Osteoblast (primary cell): ENCODE results near the gene SLC17A8. TPM values are rescaled to one million over a fixed set of nuclear protein-coding genes. Genes with fewer than 3 reads are reported as not detected.

Experiments used
- DNase-seq: peaks from one replicate; pipeline ENCODE4 v3.0.0; 2011; ENCODE audit warnings: low spot score, mixed read lengths; ENCODE audit not compliant: insufficient read length; ENCODE audit errors: missing footprints
- H2AFZ ChIP-seq: 2 replicates; pipeline ENCODE4 v1.6.0; 2011; ENCODE audit warnings: mild to moderate bottlenecking, low read length
- H3K27ac ChIP-seq: 2 replicates; pipeline ENCODE4 v1.5.1; 2011; ENCODE audit warnings: mild to moderate bottlenecking, low read depth, low read length, moderate library complexity
- H3K27me3 ChIP-seq: 2 replicates; pipeline ENCODE4 v1.6.0; 2012; ENCODE audit warnings: mild to moderate bottlenecking, control low read depth, inconsistent platforms, low read length, moderate library complexity; ENCODE audit not compliant: insufficient read depth
- H3K36me3 ChIP-seq: 2 replicates; pipeline ENCODE4 v1.5.1; 2011; ENCODE audit warnings: mild to moderate bottlenecking, low read length, control low read depth, moderate library complexity; ENCODE audit not compliant: insufficient read depth
- H3K4me1 ChIP-seq: 2 replicates; pipeline ENCODE4 v1.5.1; 2011; ENCODE audit warnings: mild to moderate bottlenecking, low read length, control low read depth, moderate library complexity; ENCODE audit not compliant: insufficient read depth
- H3K4me2 ChIP-seq: 2 replicates; pipeline ENCODE4 v1.6.0; 2011; ENCODE audit warnings: mild to moderate bottlenecking, low read length; ENCODE audit not compliant: insufficient read depth
- H3K4me3 ChIP-seq: fragments of 200-600 bp; sonication (generic); 3 replicates; pipeline ENCODE4 v1.5.1; 2012; ENCODE audit warnings: mild to moderate bottlenecking, low read length, inconsistent platforms; ENCODE audit not compliant: insufficient read depth
- H3K79me2 ChIP-seq: 2 replicates; pipeline ENCODE4 v1.6.0; 2012; ENCODE audit warnings: mild to moderate bottlenecking, low read length, control low read depth, inconsistent platforms; ENCODE audit not compliant: insufficient read depth
- H3K9me3 ChIP-seq: 2 replicates; pipeline ENCODE4 v1.5.1; 2011; ENCODE audit warnings: low read depth, low read length, control low read depth
- H4K20me1 ChIP-seq: 2 replicates; pipeline ENCODE4 v1.6.0; 2012; ENCODE audit warnings: mild to moderate bottlenecking, low read length, control low read depth; ENCODE audit not compliant: insufficient read depth
- total RNA-seq: library from RNA; depleted of rRNA; stranded (reverse); fragments of >200 nt; gene quantifications from 2 replicates; pipeline ENCODE4 v1.2.3, GENCODE V29; 2012
- TF ChIP-seq, protein P1 (sequence below): IDR thresholded peaks from 2 replicates; pipeline ENCODE4 v1.5.1; 2011; ENCODE audit warnings: mild to moderate bottlenecking, low read depth, low read length, moderate library complexity; ENCODE audit errors: extremely low read depth

SLC17A8 gene
- total RNA-seq, 1 donor, result not detected

DNA sequence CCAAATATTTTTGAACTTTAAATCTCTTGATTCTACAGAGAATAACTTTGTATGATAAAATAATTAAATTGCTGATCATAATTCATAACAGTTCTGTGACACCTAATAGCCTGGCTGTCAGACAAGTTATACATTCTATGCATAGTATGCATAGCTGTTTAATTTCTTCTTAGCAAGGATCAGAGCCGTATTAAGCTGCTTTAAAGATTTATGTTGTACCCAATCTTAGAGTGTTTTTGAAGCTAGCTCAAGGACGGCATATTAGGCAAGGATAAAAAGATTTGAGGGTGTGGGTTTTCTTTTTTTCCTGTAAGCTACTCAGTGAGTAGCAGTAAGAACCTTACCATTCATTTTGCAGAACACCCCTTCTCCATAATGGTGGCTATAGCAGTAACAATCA lies 45.9 kb downstream of the SLC17A8 start:
- H3K9me3 ChIP-seq, result no peaks in the 10 kb centered on the region
- no peaks in the 10 kb centered on the region for H3K36me3 ChIP-seq
- no peak overlapping the region for H3K4me2 ChIP-seq
- H3K4me3 ChIP-seq, result no peak overlapping the region
- no peaks in the 10 kb centered on the region for H3K27me3 ChIP-seq
- H4K20me1 ChIP-seq, result no peaks in the 10 kb centered on the region
- no peaks in the 10 kb centered on the region for H3K4me1 ChIP-seq
- H3K79me2 ChIP-seq, result no peaks in the 10 kb centered on the region
- no peak overlapping the region for H3K27ac ChIP-seq
- no peak overlapping the region for H2AFZ ChIP-seq
- DNase-seq, result no peak
- TF ChIP-seq, protein P1, sequence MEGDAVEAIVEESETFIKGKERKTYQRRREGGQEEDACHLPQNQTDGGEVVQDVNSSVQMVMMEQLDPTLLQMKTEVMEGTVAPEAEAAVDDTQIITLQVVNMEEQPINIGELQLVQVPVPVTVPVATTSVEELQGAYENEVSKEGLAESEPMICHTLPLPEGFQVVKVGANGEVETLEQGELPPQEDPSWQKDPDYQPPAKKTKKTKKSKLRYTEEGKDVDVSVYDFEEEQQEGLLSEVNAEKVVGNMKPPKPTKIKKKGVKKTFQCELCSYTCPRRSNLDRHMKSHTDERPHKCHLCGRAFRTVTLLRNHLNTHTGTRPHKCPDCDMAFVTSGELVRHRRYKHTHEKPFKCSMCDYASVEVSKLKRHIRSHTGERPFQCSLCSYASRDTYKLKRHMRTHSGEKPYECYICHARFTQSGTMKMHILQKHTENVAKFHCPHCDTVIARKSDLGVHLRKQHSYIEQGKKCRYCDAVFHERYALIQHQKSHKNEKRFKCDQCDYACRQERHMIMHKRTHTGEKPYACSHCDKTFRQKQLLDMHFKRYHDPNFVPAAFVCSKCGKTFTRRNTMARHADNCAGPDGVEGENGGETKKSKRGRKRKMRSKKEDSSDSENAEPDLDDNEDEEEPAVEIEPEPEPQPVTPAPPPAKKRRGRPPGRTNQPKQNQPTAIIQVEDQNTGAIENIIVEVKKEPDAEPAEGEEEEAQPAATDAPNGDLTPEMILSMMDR, result no peak

DNA sequence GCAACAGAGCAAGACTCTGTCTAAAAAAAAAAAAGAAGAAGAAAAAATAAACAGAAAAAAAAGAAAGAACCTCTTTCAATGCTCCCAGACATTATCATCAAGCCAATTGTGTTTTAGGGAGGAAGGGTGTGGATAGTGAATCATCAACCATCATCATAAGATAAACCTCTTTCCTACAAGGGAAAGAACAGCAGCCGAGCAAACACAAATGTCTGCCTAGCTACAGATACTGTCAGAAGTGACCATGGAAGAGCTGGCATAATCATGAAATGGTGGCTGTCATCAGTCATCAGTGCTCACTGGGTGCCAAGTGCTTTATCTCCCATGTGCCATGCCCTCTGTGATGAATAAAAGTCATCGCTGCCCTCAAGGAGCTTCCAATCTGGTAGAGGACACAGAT lies 46.6 kb downstream of the SLC17A8 start:
- Histone ChIP-seq H4K20me1 (no peaks in the 10 kb centered on the region), H3K9me3 (no peaks in the 10 kb centered on the region), H3K4me3 (no peak overlapping the region), H3K79me2 (no peaks in the 10 kb centered on the region), H3K27me3 (no peaks in the 10 kb centered on the region), H3K4me2 (no peak overlapping the region), H3K36me3 (no peaks in the 10 kb centered on the region), H2AFZ (no peak overlapping the region), H3K4me1 (no peaks in the 10 kb centered on the region), H3K27ac (no peak overlapping the region)
- TF ChIP-seq, protein P1, result no peak
- no peak for DNase-seq

DNA sequence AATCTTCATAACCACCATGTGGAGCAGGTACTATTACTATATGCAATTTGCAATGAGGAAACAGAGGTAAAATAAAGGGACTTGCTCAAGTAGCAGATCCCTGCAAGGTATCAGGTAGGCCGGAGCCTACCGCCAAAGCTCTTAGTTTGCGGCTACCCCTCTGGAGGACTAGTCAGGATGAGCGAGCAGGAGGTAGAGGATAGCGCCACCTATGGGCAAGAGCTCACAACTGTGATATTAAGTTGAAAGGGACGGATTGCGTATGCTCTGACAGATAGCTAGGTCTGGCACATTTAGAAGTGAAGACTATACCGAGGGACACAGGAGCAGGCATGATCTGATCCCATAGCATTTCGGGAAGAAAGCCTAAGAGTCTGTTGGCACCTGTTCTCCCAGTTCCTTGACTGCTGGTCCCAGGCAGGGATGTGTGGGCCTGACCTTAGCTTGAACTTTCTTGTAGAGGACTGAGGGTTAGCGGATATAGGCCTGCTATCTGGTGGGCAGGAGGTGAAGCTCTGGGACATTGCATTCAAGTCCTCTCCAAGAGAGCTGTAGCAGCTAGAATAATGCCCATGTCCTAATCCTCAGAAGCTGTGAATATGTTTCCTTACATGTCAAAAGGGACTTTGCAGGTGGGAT lies 48.0 kb downstream of the SLC17A8 start:
- H2AFZ ChIP-seq, result no peak overlapping the region
- TF ChIP-seq, protein P1, result peak; percentile 74
- H3K4me1 ChIP-seq, result no peaks in the 10 kb centered on the region
- DNase-seq, result no peak
- no peaks in the 10 kb centered on the region for H4K20me1 ChIP-seq
- no peaks in the 10 kb centered on the region for H3K27me3 ChIP-seq
- no peaks in the 10 kb centered on the region for H3K9me3 ChIP-seq
- H3K4me3 ChIP-seq, result no peak overlapping the region
- no peaks in the 10 kb centered on the region for H3K36me3 ChIP-seq
- H3K79me2 ChIP-seq, result no peaks in the 10 kb centered on the region
- H3K4me2 ChIP-seq, result no peak overlapping the region
- no peak overlapping the region for H3K27ac ChIP-seq

DNA sequence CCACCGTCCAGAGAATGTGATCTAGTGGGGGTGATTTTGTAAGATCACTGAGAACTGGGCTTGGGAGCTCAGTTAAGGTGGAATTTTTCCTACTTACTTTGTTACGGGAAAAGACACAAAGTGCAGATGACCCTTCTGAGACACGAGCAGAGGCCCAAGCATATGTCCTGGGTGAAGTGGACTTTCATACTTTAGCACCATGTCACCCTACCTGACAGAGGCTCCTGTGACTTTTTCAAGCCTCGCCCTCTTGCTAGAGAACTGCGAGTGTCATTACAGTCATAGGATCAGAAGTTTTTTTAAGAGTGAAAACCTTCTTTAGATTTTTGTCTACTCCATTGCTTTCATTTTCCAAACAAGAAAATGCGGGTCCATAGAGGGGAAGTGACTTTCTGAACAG lies 56.1 kb downstream of the SLC17A8 start:
- Histone ChIP-seq H3K4me2 (no peak overlapping the region), H2AFZ (no peak overlapping the region), H3K79me2 (no peaks in the 10 kb centered on the region), H3K9me3 (no peaks in the 10 kb centered on the region), H4K20me1 (no peaks in the 10 kb centered on the region), H3K27me3 (no peaks in the 10 kb centered on the region), H3K27ac (no peak overlapping the region), H3K36me3 (no peaks in the 10 kb centered on the region), H3K4me3 (no peak overlapping the region), H3K4me1 (no peaks in the 10 kb centered on the region)
- DNase-seq, result no peak
- TF ChIP-seq, protein P1, result no peak
